K562 (cell line): ENCODE data around the gene DNAJB6. TPM values are rescaled to one million over a fixed set of nuclear protein-coding genes. Genes with fewer than 3 reads are reported as not detected.

Experiments
- ARNT ChIP-seq, 2 experiments: fragments of 450-650 bp; IDR thresholded peaks; 2 replicates each; pipeline ENCODE4 v1.6.1; 2016; ENCODE audit warnings: mild to moderate bottlenecking in 1 of 2
- BCLAF1 ChIP-seq, 2 experiments: fragments of 450-650 bp in 1 of 2; IDR thresholded peaks; 2 replicates each; pipeline ENCODE4 v1.6.1; 2011 to 2017; ENCODE audit warnings: low read depth in 2 of 2, antibody characterized with exemption in 1 of 2, borderline replicate concordance in 1 of 2, low read length in 1 of 2, mild to moderate bottlenecking in 1 of 2, mixed read lengths in 1 of 2; ENCODE audit not compliant: control insufficient read depth in 1 of 2
- CBFA2T3 ChIP-seq: fragments of 450-650 bp; IDR thresholded peaks from 2 replicates; pipeline ENCODE4 v1.6.1; 2017
- GTF2A2 ChIP-seq: IDR thresholded peaks from 2 replicates; pipeline ENCODE4 v1.6.1; 2016; ENCODE audit warnings: mild to moderate bottlenecking, missing genetic modification characterization, missing compliant biosample characterization
- KDM2B ChIP-seq: fragments of 250-450 bp; sonication (Bioruptor Pico); IDR thresholded peaks from 2 replicates; pipeline ENCODE4 v1.8.0; 2021; ENCODE audit warnings: mild to moderate bottlenecking, moderate library complexity
- MIER1 ChIP-seq: fragments of 450-650 bp; IDR thresholded peaks from 2 replicates; pipeline ENCODE4 v1.6.1; 2016; ENCODE audit warnings: antibody characterized with exemption, mild to moderate bottlenecking, low read depth
- POLR2G ChIP-seq: fragments of 200-400 bp; formaldehyde crosslinking; IDR thresholded peaks from 2 replicates; pipeline ENCODE4 v1.6.1; 2017; ENCODE audit warnings: low read depth, mild to moderate bottlenecking, antibody characterized with exemption, low read length, moderate library complexity
- RBM15 ChIP-seq: fragments of 200-400 bp; formaldehyde crosslinking; IDR thresholded peaks from 2 replicates; pipeline ENCODE4 v1.6.1; 2018; ENCODE audit warnings: mild to moderate bottlenecking, low read length, moderate library complexity; ENCODE audit not compliant: insufficient read depth
- RBM17 ChIP-seq: fragments of 200-400 bp; formaldehyde crosslinking; IDR thresholded peaks from 2 replicates; pipeline ENCODE4 v1.6.1; 2017; ENCODE audit warnings: low read depth, mild to moderate bottlenecking, low read length, borderline replicate concordance
- SAFB ChIP-seq: fragments of 200-400 bp; formaldehyde crosslinking; IDR thresholded peaks from 2 replicates; pipeline ENCODE4 v1.6.1; 2017; ENCODE audit warnings: low read depth, low read length, borderline replicate concordance
- SAP30 ChIP-seq: fragments of 200-600 bp; sonication (generic); IDR thresholded peaks from 2 replicates; pipeline ENCODE4 v1.6.1; 2012; ENCODE audit warnings: borderline replicate concordance, low read depth, mild to moderate bottlenecking, moderate library complexity, low read length, control low read depth, inconsistent platforms; ENCODE audit not compliant: insufficient read depth, poor library complexity, severe bottlenecking
- SMAD2 ChIP-seq: fragments of 150-350 bp; IDR thresholded peaks from 2 replicates; pipeline ENCODE4 v1.6.1; 2014; ENCODE audit warnings: low read depth, mild to moderate bottlenecking, low read length
- SNIP1 ChIP-seq: fragments of 450-650 bp; IDR thresholded peaks from 2 replicates; pipeline ENCODE4 v1.7.1; 2017; ENCODE audit warnings: low read depth, mild to moderate bottlenecking
- SREBF1 ChIP-seq: fragments of 150-350 bp; IDR thresholded peaks from 2 replicates; pipeline ENCODE4 v1.6.1; 2014; ENCODE audit warnings: antibody characterized with exemption, low read depth, low read length, borderline replicate concordance
- SREBF2 ChIP-seq: sonication (generic); formaldehyde crosslinking; IDR thresholded peaks from 2 replicates; pipeline ENCODE4 v1.4.0; 2020; ENCODE audit warnings: mild to moderate bottlenecking, missing genetic modification reagents
- ZEB2 ChIP-seq: fragments of 450-650 bp; IDR thresholded peaks from 2 replicates; pipeline ENCODE4 v1.6.1; 2016
- ZFP36 ChIP-seq: fragments of 150-350 bp; IDR thresholded peaks from 2 replicates; pipeline ENCODE4 v1.6.1; 2018; ENCODE audit warnings: low read length, low read depth; ENCODE audit not compliant: partially characterized antibody
- ZNF124 ChIP-seq: sonication (generic); formaldehyde crosslinking; IDR thresholded peaks from 2 replicates; pipeline ENCODE4 v1.8.1; 2022; ENCODE audit warnings: missing genetic modification reagents
- ZNF143 ChIP-seq: sonication (generic); formaldehyde crosslinking; IDR thresholded peaks from 2 replicates; pipeline ENCODE4 v1.9.0; 2022; ENCODE audit warnings: mild to moderate bottlenecking, missing genetic modification reagents
- ZNF263 ChIP-seq: sonication (generic); formaldehyde crosslinking; IDR thresholded peaks from 2 replicates; pipeline ENCODE4 v1.8.0; 2022; ENCODE audit warnings: mild to moderate bottlenecking, missing genetic modification reagents, borderline replicate concordance
- ZNF324 ChIP-seq: fragments of 250-450 bp; sonication (Bioruptor Pico); IDR thresholded peaks from 2 replicates; pipeline ENCODE4 v1.4.0; 2020; ENCODE audit warnings: mild to moderate bottlenecking
- ZNF444 ChIP-seq: fragments of 250-450 bp; sonication (Bioruptor Pico); IDR thresholded peaks from 2 replicates; pipeline ENCODE4 v1.4.0; 2020; ENCODE audit warnings: mild to moderate bottlenecking, moderate library complexity
- ZNF76 ChIP-seq: fragments of 250-450 bp; sonication (Bioruptor Pico); IDR thresholded peaks from 2 replicates; pipeline ENCODE4 v1.4.0; 2020; ENCODE audit warnings: mild to moderate bottlenecking, moderate library complexity, borderline replicate concordance
- polyA plus RNA-seq, 8 experiments: library from polyadenylated mRNA; depleted of rRNA in 4 of 8; stranded (reverse) in 5 of 8; unstranded in 3 of 8; fragments of >200 nt; fragmentation: Nextera tagmentation in 2 of 8; fragmentation: Illumina TruSeq in 1 of 8; extraction: Ambion mirVana in 2 of 8; extraction: Trizol in 1 of 8; gene quantifications; 2 replicates each; pipeline versions ENCODE4 v1.2.1 to v1.2.3, GENCODE V29; 2011 to 2014; ENCODE audit warnings: inconsistent platforms in 1 of 8, missing spikeins in 1 of 8
- total RNA-seq, 7 experiments: library from RNA; depleted of rRNA in 6 of 7; stranded (reverse); fragments of >200 nt in 6 of 7; fragmentation: Illumina TruSeq in 2 of 7; extraction: Trizol in 2 of 7; gene quantifications; 2 replicates each; pipeline versions ENCODE4 v1.2.1 to v1.2.3, GENCODE V29; 2011 to 2021; ENCODE audit warnings: low replicate concordance in 1 of 7

DNAJB6 gene
- total and polyA plus RNA-seq, 9 of the 15 experiments (the other 6 are each of a cell fraction or from before 2014, with no cell fraction given) = 84.5 to 158 (median 135) TPM

GRCh38 chr7:157339777-157340677, 3.2 kb downstream of the DNAJB6 start (continued):
- no peak for TF ChIP-seq GTF2A2 (tag)
- no peak for TF ChIP-seq SNIP1
- TF ChIP-seq KDM2B = no peak
- TF ChIP-seq POLR2G = no peak
- TF ChIP-seq ZNF143 (CRISPR knock-in tag) = no peak
- TF ChIP-seq ARNT (IDR thresholded peaks at IDR 0.05) = peak in 1 of 2 experiments; percentile 71; a peak in 1 of 4 replicates
- TF ChIP-seq SMAD2 = no peak
- no peak for TF ChIP-seq ZFP36
- TF ChIP-seq MIER1 = no peak
- TF ChIP-seq SREBF1 = no peak
- no peak for TF ChIP-seq CBFA2T3
- no peak for TF ChIP-seq ZNF76 (CRISPR knock-in tag)
- no peak for TF ChIP-seq RBM17
- no peak for TF ChIP-seq SAP30
- TF ChIP-seq SAFB = no peak
- TF ChIP-seq ZEB2 = no peak
- TF ChIP-seq BCLAF1 (IDR thresholded peaks at IDR 0.05; ENCODE audit: borderline replicate concordance in 1 of 2, control insufficient read depth in 1 of 2, low read depth in 2 of 2, low read length in 1 of 2) = no peak
- no peak for TF ChIP-seq ZNF263 (CRISPR knock-in tag)
- no peak for TF ChIP-seq RBM15
- TF ChIP-seq ZNF324 (CRISPR knock-in tag) = no peak
- TF ChIP-seq ZNF444 (CRISPR knock-in tag) = no peak
- TF ChIP-seq ZNF124 = no peak
- TF ChIP-seq SREBF2 (CRISPR knock-in tag) = no peak
